ENCODE results near the gene TPP2. TPM values are rescaled to one million over a fixed set of nuclear protein-coding genes. Genes with fewer than 3 reads are reported as not detected.

TPP2 gene
- total RNA-seq, 6 experiments from 2014 or later = 18.4 to 35.3 (median 28.4) TPM

DNA sequence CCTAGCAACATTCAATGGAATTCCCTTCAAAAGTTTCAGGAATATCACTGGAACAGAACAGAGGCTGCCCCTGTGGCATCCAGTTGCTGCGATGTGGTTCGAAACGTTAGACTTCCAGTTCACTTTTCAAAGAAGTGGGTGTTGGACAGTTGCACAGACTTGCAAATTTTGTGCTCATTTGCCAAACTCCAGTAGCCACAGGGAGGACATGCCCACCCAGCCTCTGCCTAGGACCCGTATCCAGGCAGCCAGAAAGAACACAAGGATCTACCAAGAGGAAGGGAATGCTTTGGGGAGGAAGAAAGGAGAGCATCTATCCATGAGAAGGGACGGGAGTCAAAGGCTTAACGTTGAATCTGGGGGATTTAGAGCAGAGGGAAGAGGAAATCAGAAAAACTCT, 98.2 kb downstream of the TPP2 start, which contains the start of gene METTL21C:
METTL21C (minus strand) TSS at position 108 of the 400 bp plus-strand sequence. CDS start 546 bp downstream, outside the sequence.
- 67% methylated on average over 5 of the region's 6 CpGs for WGBS (ENCODE audit: insufficient coverage, low coverage, low lambda C conversion rate, missing lambda C conversion rate)
- Histone ChIP-seq H3K4me3 (no peak within 1 kb of the TSS), H3K36me3 (no peaks in the 10 kb centered on the region), H3K27ac (no peak within 1 kb of the TSS), H3K9me3 (no peaks in the 10 kb centered on the region), H3K27me3 (no peaks in the 10 kb centered on the region), H3K4me1 (no peaks in the 10 kb centered on the region)
- no peak for ATAC-seq
- no peak for DNase-seq
- no peak for TF ChIP-seq POLR2A (IDR thresholded peaks at IDR 0.05)
- TF ChIP-seq, protein P1, sequence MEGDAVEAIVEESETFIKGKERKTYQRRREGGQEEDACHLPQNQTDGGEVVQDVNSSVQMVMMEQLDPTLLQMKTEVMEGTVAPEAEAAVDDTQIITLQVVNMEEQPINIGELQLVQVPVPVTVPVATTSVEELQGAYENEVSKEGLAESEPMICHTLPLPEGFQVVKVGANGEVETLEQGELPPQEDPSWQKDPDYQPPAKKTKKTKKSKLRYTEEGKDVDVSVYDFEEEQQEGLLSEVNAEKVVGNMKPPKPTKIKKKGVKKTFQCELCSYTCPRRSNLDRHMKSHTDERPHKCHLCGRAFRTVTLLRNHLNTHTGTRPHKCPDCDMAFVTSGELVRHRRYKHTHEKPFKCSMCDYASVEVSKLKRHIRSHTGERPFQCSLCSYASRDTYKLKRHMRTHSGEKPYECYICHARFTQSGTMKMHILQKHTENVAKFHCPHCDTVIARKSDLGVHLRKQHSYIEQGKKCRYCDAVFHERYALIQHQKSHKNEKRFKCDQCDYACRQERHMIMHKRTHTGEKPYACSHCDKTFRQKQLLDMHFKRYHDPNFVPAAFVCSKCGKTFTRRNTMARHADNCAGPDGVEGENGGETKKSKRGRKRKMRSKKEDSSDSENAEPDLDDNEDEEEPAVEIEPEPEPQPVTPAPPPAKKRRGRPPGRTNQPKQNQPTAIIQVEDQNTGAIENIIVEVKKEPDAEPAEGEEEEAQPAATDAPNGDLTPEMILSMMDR (IDR thresholded peaks at IDR 0.05) = no peak
- intact Hi-C loops (cut with DNase I) = no loop called here

DNA sequence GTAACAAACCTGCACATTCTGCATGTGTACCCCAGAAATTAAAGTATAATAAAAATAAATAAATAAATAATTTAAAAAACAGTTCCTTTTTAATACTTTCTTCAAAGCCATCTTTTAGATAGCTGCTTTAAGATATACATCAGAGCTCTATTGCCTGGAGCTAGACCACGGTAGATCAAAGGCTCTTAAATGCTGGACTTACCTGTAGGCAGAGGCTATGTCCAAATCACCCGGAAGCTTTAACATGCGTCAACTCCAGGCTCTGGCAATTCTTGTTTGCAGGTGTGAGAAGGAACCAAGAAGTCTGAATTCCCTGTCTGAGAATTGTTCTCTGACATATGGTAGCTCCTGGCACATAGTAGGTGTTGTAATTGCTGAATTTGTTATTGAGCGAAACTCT, 99.7 kb downstream of the TPP2 start:
- intact Hi-C loops (cut with DNase I) = no loop called here
- Histone ChIP-seq H3K4me3 (no peak overlapping the region), H3K27ac (no peak overlapping the region), H3K9me3 (no peaks in the 10 kb centered on the region), H3K4me1 (no peaks in the 10 kb centered on the region), H3K36me3 (no peaks in the 10 kb centered on the region), H3K27me3 (no peaks in the 10 kb centered on the region)
- 76% methylated on average over 4 of the region's 4 CpGs for WGBS (ENCODE audit: insufficient coverage, low coverage, low lambda C conversion rate, missing lambda C conversion rate)
- DNase-seq (no peak), ATAC-seq (no peak)
- TF ChIP-seq, protein P1 (IDR thresholded peaks at IDR 0.05) = no peak
- no peak for TF ChIP-seq POLR2A (IDR thresholded peaks at IDR 0.05)

DNA sequence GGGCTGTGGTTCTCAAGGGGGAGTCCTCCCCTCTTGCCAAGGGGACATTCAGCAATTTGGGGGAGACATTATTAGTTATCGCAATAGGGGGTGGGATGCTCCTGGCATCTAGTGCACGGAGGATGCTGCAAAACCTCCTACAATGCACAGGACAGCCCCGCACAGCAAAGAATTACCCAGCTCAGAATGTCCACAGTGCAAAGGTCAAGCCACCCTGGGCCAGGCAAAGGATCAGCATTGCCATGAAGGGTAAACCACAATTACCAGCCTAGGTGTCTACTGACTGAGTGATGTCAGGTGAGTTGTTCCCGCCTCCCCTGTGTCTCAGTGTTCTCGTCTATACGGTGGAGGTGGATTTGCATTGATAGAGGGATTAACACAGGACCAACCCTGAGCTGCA, 100.5 kb downstream of the TPP2 start:
- Histone ChIP-seq H3K9me3 (no peaks in the 10 kb centered on the region), H3K4me1 (no peaks in the 10 kb centered on the region), H3K27ac (no peak overlapping the region), H3K4me3 (no peak overlapping the region), H3K36me3 (no peaks in the 10 kb centered on the region), H3K27me3 (no peaks in the 10 kb centered on the region)
- 63% methylated on average over 2 of the region's 6 CpGs for WGBS (ENCODE audit: insufficient coverage, low coverage, low lambda C conversion rate, missing lambda C conversion rate)
- DNase-seq (no peak), ATAC-seq (no peak)
- TF ChIP-seq, protein P1 (IDR thresholded peaks at IDR 0.05) = no peak
- no peak for TF ChIP-seq POLR2A (IDR thresholded peaks at IDR 0.05)
- intact Hi-C loops (cut with DNase I) = no loop called here

DNA sequence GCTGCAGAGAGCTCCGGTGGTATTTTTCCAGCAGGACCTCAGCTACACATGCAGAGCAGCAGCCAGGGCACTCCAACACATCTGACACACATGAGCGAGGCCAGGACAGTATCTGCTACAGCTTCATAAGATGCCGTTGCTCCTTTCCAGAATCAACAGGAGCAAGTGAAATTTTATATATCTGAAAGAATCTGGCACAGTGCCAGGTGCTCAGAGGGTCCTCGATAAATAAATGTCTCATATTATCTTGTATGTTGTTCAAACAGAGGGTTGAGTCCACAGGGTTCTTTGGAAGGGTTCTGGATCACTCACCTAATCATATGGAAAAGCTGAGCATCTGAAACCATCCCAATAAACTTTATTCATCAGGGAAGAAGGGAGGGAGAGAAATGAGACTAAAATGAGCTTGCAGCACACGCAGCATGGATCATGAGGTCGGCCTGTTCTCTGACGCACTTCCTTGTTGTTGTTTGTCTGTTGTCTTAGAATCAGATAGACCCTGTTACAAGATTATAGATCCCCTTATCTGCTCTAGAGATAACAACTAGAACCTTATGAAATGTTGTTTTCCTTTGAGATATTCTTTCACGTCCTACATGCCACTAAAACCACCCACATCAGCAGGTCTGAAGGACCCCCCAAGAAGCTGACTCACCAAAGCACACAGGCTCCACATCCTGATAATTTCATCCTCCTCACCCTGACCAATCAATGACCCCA, 101.3 kb downstream of the TPP2 start:
- ATAC-seq (no peak), DNase-seq (no peak)
- 69% methylated on average over 5 of the region's 8 CpGs for WGBS (ENCODE audit: insufficient coverage, low coverage, low lambda C conversion rate, missing lambda C conversion rate)
- H3K27me3 ChIP-seq = no peaks in the 10 kb centered on the region
- intact Hi-C loops (cut with DNase I) = no loop called here
- no peaks in the 10 kb centered on the region for H3K4me1 ChIP-seq
- H3K27ac ChIP-seq = no peak overlapping the region
- H3K36me3 ChIP-seq = no peaks in the 10 kb centered on the region
- H3K9me3 ChIP-seq = no peaks in the 10 kb centered on the region
- no peak for TF ChIP-seq POLR2A (IDR thresholded peaks at IDR 0.05)
- TF ChIP-seq, protein P1 (IDR thresholded peaks at IDR 0.05) = no peak
- H3K4me3 ChIP-seq = no peak overlapping the region

Data from right lobe of liver (tissue), 6 donors.